NCI-H774 (cell line): Measurements from ENCODE around the gene ITGAX.

Experiments used
- DNase-seq: peaks from one replicate; lab custom pipeline; 2025; lab: John Stamatoyannopoulos, UW

The ITGAX gene

DNA sequence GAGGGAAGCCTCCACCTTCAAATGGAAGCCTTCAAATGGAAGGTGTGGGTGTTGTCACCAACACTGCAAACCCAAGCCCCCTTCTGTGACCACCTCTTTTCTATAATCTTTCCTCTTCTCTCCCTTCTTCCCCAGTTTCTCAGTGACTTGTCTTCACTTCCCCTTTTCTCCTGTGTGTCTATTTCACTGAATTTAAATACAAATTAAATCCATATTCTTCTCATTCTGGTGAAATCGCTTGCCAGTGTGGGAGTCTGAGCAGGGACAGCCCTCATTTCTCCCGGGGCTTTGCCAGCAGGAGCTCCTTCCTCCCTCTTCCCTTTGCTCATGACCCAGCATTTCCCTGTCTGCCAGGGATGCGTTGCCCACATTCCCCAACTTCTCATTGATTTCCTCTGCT, 6.4 kb upstream of the ITGAX start:
- no peak for DNase-seq

DNA sequence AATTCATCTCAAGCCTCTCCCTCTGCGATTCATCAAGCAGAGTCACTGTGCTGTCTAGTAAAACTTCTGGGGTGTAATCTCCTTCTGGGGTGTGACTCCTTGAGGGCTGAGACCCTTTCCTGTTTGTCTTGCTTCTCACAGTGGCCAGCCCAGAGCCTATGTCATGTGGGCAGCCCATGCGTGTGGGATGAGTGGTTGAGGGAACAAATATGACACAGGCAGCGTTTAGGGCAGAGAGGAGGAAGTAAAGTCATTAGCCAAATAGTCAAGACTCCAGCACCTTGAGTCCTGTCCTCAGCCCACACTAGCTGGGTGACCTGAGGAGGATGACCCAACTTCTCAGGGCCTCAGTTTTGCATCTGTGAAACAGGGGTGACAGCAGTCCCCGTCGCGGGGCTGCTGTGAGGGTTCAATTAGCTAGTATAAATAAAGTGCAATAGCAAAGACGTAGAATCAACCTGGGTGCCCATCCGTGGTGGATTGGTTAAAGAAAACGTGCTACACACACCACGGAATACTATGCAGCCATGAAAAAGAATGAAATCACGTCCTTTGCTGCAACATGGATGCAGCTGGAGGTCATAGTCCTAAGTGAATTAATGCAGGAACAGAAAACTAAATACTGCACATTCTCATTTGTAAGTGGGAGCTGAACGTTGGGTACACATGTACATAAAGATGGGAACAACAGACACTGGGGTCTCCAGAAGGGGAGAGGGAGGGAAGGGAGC, 4.5 kb upstream of the ITGAX start:
- no peak for DNase-seq

GRCh38 chr16:31351246-31351941, 3.6 kb upstream of the ITGAX start:
- no peak for DNase-seq

GRCh38 chr16:31351942-31352325, 3.0 kb upstream of the ITGAX start:
- DNase-seq = no peak

- DNase-seq = no peak
Measured at GRCh38 chr16:31352376-31353115, 2.4 kb upstream of the ITGAX start.

DNA sequence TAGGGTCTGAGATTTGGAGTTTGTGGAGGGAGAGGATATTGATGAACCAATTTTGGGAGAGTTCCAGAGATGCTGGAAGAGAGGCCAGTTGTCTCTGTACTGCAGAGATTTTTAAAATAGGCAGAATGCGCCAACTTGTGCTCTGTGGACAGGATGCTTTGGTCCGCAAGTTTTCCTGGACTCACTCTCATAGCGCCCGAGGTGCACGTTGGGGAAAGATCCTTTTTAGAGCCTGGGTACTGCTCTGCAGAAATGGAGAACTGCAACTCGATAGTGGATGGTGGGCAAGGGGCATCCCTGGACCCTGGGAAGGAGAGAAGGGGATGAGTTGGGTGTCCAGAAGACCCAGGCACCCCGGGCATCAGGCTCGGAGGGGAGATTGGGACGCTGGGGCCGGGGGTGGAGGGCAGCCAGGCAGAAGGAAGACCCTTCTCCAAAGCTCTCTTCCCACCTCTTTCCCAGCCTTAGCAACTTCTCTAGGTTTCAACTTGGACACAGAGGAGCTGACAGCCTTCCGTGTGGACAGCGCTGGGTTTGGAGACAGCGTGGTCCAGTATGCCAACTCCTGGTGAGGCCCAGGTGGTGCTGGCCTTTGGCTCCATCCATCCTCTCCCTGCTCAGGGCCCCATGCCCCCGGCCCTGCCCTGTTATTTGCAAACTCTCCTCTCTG, 590 bp downstream of the ITGAX start:
- DNase-seq = no peak

DNA sequence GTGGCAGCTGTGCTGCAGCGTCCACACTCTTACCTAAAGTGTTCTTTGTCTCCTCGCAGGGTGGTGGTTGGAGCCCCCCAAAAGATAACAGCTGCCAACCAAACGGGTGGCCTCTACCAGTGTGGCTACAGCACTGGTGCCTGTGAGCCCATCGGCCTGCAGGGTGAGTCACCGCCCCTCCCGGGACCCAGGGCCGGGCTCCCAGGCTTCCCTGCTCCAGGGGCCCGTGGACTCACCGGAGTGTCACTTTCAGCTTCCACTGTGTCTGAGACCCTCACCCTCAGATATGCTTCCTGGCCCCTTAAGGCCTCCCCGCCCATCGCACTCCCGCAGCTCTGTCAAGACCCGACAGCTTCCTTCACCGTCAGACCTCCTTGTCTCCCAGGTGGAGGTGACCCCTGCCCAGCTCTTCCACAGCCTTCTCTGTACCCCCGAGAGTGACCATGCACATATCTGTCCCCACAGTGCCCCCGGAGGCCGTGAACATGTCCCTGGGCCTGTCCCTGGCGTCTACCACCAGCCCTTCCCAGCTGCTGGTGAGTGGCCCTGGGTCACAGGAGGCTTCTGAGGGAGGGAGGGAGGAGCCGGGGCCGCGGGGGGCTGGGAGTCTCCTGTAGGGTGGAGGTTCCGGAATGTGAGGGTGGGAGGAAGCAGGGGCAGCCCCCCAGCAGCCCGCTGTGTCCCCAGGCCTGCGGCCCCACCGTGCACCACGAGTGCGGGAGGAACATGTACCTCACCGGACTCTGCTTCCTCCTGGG, 1.8 kb downstream of the ITGAX start:
- no peak for DNase-seq

- no peak for DNase-seq
Measured at GRCh38 chr16:31357324-31358109, 2.5 kb downstream of the ITGAX start.

GRCh38 chr16:31360251-31360650, 5.3 kb downstream of the ITGAX start:
- DNase-seq = no peak

DNA sequence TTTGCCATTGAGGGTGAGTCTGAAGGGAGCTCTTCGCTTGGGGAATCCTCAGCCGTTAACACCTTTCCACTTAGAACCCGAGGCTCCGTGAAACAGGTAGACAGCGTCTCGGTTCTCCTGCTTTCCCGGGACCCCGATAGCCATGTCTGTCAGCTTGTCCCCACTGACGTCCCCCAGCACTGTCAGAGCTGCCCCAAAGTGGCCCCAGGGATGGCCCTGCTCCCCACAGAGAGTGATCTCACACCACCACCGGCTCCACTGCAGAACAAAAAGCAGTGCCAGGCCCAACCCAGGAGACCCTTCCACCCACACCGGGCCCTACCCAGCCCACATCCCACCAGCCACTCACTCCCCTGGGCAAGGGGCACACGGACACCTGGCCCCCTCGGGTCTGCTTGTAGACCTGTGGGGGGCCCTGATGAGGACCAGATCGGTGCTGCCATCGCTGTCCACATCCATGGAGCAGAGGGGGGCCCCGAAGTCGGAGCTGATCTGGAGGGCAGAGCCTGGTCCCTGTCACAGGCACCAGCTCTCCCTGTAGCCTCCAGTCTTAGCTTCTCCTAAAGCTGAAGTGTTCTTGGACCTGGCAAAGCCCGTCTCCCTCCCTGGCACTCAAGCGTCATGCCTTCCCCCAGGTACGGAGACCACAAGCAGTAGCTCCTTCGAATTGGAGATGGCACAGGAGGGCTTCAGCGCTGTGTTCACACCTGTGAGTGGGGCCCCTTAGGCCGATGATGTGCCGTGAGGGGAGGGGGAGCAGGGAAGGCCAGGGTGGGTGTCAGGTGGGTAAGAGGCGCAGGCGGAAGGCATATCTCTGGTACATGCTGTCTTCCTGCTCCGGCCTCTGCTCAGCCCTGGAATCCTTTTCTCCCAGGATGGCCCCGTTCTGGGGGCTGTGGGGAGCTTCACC, 6.5 kb downstream of the ITGAX start:
- no peak for DNase-seq

DNA sequence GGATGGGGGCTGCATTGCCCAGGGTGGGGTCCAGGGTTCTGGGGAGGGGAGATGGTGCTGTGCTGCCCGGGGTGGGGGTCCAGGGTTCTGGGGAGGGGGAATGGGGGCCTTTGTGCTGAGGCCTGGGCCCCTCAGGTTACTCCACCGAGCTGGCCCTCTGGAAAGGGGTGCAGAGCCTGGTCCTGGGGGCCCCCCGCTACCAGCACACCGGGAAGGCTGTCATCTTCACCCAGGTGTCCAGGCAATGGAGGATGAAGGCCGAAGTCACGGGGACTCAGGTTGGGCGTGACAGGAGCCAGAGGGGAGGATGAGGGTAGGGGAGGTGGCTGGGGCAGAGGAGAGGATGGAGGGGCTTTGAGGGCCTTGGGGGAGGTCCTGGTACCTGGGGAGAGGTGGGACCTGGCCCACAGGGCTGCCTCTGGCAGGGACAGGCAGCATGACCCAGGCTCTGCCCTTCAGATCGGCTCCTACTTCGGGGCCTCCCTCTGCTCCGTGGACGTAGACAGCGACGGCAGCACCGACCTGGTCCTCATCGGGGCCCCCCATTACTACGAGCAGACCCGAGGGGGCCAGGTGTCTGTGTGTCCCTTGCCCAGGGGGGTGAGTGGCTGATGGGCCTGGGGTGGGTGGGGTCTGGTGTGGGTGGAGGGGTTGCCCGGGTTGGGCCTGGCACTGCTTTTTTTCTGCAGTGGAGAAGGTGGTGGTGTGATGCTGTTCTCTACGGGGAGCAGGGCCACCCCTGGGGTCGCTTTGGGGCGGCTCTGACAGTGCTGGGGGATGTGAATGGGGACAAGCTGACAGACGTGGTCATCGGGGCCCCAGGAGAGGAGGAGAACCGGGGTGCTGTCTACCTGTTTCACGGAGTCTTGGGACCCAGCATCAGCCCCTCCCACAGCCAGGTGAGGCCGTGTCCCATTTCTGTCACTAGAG, 7.8 kb downstream of the ITGAX start:
- no peak for DNase-seq

GRCh38 chr16:31363721-31364120, 8.7 kb downstream of the ITGAX start:
- DNase-seq = no peak

DNA sequence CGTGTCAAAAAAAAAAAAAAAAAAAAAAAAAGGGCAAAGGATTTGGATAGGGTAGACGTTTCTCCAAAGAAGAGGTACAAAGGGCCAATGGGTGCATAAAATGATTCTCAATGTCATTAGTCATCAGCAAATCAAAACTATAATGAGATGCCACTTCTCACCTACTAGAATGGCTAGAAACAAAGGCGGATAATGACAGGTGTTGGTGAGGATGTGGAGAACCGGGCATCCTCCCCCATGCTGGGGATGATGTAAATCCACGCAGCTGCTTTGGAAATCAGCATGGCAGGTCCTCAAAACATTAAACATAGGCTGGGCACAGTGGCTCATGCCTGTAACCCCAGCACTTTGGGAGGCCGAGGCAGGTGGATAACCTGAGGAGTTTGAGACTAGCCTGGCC, 9.4 kb downstream of the ITGAX start:
- DNase-seq = no peak

DNA sequence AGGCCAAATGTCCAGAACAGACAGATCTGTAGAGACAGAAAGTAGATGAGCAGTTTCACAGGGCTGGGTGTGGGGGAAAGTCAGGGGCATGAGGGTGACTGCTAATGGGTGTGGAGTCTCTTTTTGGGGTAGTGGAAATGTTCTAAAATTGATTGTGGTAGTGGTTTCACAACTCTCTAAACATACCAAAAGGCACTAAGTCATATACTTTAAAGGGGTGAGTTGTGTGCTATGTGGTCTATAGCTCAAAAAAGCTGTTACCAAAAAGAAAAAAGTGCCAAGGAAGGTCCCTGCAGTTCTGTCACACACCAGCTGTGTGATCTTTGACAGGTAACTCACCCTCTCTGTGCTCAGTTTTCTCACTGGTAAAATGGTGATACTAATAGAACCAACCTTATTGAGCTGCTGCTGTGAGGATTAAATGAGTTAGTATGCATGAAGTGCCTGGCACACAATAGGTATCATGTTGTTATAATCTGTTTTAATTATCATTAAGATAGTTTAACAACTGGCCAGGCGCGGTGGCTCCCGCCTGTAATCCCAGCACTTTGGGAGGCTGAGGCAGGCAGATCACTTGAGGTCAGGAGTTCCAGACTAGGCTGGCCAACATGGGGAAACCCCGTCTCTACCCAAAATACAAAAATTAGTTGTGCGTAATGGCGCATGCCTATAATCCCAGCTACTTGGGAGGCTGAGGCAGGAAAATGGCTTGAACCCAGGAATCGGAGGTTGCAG, 10.3 kb downstream of the ITGAX start:
- no peak for DNase-seq

GRCh38 chr16:31367853-31368252, 12.9 kb downstream of the ITGAX start:
- no peak for DNase-seq

DNA sequence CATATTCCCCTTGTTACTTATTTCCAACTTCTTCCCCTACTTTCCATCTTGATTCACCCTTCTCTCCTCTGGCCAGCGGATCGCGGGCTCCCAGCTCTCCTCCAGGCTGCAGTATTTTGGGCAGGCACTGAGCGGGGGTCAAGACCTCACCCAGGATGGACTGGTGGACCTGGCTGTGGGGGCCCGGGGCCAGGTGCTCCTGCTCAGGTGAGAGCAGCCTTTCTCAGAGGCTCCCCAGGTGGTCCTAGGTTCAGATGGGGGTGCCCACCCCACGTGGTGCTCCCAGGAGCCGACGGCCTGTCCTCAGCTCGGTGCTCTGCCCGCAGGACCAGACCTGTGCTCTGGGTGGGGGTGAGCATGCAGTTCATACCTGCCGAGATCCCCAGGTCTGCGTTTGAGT, 16.0 kb downstream of the ITGAX start:
- no peak for DNase-seq

GRCh38 chr16:31371619-31372484, 16.9 kb downstream of the ITGAX start:
- no peak for DNase-seq
